ENCODE measurements around the gene PDE8A.

The PDE8A gene

DNA sequence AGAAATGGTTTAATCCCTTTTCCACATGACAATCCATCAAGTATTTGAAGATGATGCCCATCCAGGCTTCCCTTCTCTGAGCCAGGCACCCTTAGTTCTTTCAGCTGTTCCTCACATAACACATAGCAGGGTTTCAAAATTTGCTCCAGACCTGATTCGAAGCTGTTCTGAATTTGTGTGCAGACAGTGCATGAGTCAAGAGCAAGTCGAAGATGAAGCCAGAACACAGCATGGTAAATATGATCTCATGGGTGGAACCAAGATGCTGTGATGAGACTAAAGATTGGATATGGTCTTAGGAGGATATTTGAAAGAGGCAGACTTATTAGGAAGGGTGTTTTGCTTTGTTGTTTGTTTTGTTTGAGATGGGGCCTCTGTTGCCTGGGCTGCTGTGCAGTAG lies 32.6 kb upstream of the PDE8A start:
- Histone ChIP-seq H3K27me3 (ENCODE audit: control insufficient read depth, insufficient read depth, low read length) (no peaks in the 10 kb centered on the region), H3K4me1 (ENCODE audit: control insufficient read depth, insufficient read depth, low read length) (no peaks in the 10 kb centered on the region), H3K4me3 (ENCODE audit: low read length) (no peak overlapping the region), H3K36me3 (ENCODE audit: control insufficient read depth, insufficient read depth, low read length) (no peaks in the 10 kb centered on the region), H3K9ac (ENCODE audit: low read length) (no peak overlapping the region), H3K9me3 (ENCODE audit: control insufficient read depth, low read length) (no peaks in the 10 kb centered on the region)

DNA sequence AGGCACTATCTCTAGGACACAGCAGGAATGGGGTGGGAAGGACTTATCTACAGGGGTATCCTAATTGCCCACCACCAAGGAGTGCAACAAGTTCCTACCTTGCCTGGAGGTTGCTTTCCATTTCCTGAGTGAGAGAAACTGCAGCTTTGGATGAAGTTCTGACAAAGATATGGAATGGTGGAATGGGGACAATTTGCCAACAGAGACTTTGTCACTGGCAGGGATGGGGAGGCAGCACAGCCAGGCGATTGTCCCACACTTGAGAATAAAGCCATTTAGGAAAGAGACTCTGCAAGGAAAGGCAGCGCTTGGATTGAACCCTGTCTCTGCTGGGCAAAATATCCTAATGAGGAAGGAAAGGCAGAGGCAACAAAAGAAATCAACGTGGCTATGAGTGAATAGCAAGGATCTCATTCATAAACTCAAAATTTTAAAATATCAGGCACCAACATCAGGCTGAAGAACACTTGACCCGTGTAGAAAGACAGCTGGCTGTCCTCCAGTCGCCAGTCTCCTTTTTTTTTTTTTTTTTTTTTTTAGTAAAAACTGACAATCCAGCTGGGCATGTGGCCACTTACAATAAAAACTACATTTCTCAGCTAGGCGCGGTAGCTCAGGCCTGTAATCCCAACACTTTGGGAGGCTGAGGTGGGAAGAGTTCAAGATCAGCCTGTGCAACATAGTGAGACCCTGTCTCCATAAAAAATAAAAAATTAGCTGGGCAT lies 31.6 kb upstream of the PDE8A start:
- Histone ChIP-seq H3K9ac (ENCODE audit: low read length) (no peak overlapping the region), H3K27me3 (ENCODE audit: control insufficient read depth, insufficient read depth, low read length) (no peaks in the 10 kb centered on the region), H3K9me3 (ENCODE audit: control insufficient read depth, low read length) (no peaks in the 10 kb centered on the region), H3K36me3 (ENCODE audit: control insufficient read depth, insufficient read depth, low read length) (no peaks in the 10 kb centered on the region), H3K4me3 (ENCODE audit: low read length) (no peak overlapping the region), H3K4me1 (ENCODE audit: control insufficient read depth, insufficient read depth, low read length) (no peaks in the 10 kb centered on the region)

DNA sequence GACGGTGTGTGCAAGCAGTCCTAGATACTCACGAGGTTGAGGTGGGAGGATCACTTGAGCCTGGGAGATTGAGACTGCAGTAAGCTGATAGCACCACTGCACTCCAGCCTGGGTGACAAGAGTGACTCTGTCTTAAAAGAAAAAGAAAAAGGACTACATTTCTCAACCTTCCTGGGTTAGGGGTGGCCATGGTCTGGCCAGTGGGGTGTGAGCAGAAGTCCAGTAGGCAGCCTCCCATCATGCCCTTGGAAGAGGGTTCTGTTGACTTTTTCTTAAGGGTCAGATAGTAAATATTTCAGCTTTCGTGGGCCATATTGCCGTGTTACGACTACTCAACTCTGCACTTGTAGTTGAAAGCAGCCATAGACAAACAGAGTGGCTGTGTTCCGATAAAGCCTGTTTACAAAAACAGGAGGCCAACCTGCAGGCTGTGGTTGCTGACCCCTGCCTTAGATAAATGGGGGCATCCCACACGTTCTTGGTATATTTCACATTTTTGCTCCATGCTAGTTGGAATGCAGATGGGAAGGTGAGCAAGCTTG lies 31.0 kb upstream of the PDE8A start:
- H3K9ac ChIP-seq (ENCODE audit: low read length) = no peak overlapping the region
- no peaks in the 10 kb centered on the region for H3K36me3 ChIP-seq (ENCODE audit: control insufficient read depth, insufficient read depth, low read length)
- H3K4me3 ChIP-seq (ENCODE audit: low read length) = no peak overlapping the region
- no peaks in the 10 kb centered on the region for H3K9me3 ChIP-seq (ENCODE audit: control insufficient read depth, low read length)
- H3K27me3 ChIP-seq (ENCODE audit: control insufficient read depth, insufficient read depth, low read length) = no peaks in the 10 kb centered on the region
- no peaks in the 10 kb centered on the region for H3K4me1 ChIP-seq (ENCODE audit: control insufficient read depth, insufficient read depth, low read length)

DNA sequence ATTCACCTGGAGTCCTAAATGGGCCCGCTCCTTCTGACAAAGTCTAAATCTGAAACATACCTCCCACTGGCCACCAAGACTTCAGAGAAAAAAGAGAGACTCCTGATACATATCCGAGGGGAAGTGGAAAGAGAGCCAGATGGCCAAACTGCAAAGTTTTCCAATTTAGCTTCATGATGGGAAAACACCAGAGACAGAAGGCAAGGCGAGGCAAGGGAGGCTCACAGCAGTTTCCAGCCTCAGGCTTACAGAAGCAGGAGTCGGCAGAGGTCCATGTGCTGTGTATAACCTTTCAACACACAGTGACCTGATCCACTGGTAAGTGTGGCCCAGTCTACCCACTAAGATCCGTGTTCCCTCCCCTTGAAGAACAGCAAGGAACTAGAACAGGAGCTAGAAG lies 29.9 kb upstream of the PDE8A start:
- Histone ChIP-seq H3K4me3 (ENCODE audit: low read length) (no peak overlapping the region), H3K9me3 (ENCODE audit: control insufficient read depth, low read length) (no peaks in the 10 kb centered on the region), H3K27me3 (ENCODE audit: control insufficient read depth, insufficient read depth, low read length) (no peaks in the 10 kb centered on the region), H3K9ac (ENCODE audit: low read length) (no peak overlapping the region), H3K4me1 (ENCODE audit: control insufficient read depth, insufficient read depth, low read length) (no peaks in the 10 kb centered on the region), H3K36me3 (ENCODE audit: control insufficient read depth, insufficient read depth, low read length) (no peaks in the 10 kb centered on the region)

DNA sequence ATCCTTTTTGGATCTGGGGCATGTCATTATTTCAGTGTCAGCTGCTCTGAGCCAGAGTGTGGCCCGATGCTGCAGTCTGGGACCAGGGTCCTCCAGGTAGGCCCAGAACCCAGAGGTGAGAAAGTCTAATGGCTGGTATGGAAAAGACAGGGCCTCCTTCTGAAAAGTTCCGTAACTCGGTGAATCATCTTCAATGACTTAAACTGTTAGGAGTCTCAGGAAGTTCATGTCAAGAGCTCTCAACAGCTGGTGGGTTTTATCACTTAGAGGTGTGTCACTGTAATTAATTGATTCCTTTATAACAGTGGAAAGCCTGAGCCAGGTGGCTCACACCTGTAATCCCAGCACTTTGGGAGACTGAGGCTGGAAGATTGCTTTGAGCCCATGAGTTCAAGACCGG lies 28.5 kb upstream of the PDE8A start:
- Histone ChIP-seq H3K4me3 (ENCODE audit: low read length) (no peak overlapping the region), H3K9ac (ENCODE audit: low read length) (no peak overlapping the region), H3K4me1 (ENCODE audit: control insufficient read depth, insufficient read depth, low read length) (no peaks in the 10 kb centered on the region), H3K27me3 (ENCODE audit: control insufficient read depth, insufficient read depth, low read length) (no peaks in the 10 kb centered on the region), H3K9me3 (ENCODE audit: control insufficient read depth, low read length) (no peaks in the 10 kb centered on the region), H3K36me3 (ENCODE audit: control insufficient read depth, insufficient read depth, low read length) (no peaks in the 10 kb centered on the region)

DNA sequence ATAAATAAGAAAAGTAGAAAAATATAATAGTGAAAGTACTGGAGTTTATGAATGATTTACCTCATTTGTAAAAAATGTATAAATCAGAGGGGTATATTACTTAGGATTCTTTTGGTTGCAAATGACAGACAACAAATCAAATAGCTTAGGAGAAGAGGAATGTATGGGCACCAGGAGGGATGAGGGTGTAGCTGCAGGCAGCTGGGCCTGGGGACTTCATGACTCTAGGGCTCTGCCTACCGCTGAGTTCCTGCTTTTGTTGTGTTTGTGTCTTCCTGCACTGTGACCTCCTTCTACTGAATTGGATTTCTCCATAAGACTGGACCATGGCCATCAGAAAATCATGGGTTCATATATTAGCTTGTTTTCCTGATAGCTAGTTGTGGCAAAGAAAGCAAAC lies 27.9 kb upstream of the PDE8A start:
- no peak overlapping the region for H3K9ac ChIP-seq (ENCODE audit: low read length)

DNA sequence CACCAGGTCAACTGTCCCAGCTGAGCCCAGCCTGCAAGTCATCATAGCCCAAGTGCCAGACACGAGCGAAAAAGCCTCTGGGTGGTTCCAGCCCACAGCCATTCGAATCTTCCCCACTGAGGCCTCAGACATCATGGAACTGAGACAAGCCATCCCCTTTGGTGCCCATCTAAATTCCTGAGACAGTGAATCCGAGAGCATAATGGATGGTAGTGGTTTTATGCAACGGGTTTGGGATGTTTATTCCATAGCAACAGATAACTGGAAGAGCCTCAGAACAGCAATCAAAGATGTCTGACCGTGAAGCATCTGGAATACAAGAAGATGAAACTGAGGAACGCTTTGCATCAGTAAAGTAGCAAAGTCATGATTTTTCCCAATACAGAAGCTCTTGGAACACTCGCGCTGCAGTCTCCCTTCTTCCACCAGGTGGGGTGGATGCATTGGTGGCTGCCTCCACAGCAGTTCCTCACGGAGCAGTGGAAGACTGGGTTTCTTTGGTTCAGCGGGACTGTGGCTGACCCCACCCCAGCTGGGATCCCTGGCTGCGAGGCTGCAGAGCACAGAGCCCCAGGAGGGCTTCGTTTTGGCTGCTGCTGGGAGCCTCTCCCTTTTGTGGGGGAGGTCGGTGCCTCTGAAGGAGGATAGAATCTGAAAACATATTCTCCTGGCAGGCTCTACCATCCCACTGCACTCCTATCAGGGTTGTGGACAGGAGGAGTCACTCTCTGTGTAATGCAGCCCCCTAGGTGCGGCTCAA lies 26.4 kb upstream of the PDE8A start:
- H3K36me3 ChIP-seq (ENCODE audit: control insufficient read depth, insufficient read depth, low read length) = no peaks in the 10 kb centered on the region
- H3K27me3 ChIP-seq (ENCODE audit: control insufficient read depth, insufficient read depth, low read length) = no peaks in the 10 kb centered on the region
- H3K9ac ChIP-seq (ENCODE audit: low read length) = no peak overlapping the region
- H3K9me3 ChIP-seq (ENCODE audit: control insufficient read depth, low read length) = no peaks in the 10 kb centered on the region
- no peak overlapping the region for H3K4me3 ChIP-seq (ENCODE audit: low read length)
- peaks cover under 1% of the 10 kb centered on the region for H3K4me1 ChIP-seq (ENCODE audit: control insufficient read depth, insufficient read depth, low read length)

More for the DNA sequence above, 27.9 kb upstream of the PDE8A start:
- no peaks in the 10 kb centered on the region for H3K27me3 ChIP-seq (ENCODE audit: control insufficient read depth, insufficient read depth, low read length)
- no peak overlapping the region for H3K4me3 ChIP-seq (ENCODE audit: low read length)
- H3K36me3 ChIP-seq (ENCODE audit: control insufficient read depth, insufficient read depth, low read length) = no peaks in the 10 kb centered on the region
- no peaks in the 10 kb centered on the region for H3K4me1 ChIP-seq (ENCODE audit: control insufficient read depth, insufficient read depth, low read length)
- H3K9me3 ChIP-seq (ENCODE audit: control insufficient read depth, low read length) = no peaks in the 10 kb centered on the region

DNA sequence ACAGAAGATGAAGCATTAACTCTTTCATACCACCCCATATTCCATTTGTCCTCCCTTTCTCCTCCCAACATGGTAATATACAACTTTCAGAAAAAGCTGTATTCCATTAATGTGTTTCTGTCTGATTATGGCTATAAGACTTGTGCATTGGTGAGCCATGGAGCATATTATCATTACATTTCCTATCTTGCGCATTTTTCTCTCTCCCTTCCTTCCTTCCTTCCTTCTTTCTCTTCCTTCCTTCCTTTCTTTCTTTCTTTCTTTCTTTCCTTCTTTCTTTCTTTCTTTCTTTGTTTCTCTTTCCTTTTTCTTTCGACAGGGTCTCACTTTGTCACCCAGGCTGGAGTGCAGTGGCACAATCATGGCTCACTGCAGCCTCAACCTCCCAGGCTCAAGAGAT lies 25.5 kb upstream of the PDE8A start:
- no peaks in the 10 kb centered on the region for H3K27me3 ChIP-seq (ENCODE audit: control insufficient read depth, insufficient read depth, low read length)
- no peaks in the 10 kb centered on the region for H3K36me3 ChIP-seq (ENCODE audit: control insufficient read depth, insufficient read depth, low read length)
- peaks cover 7% of the 10 kb centered on the region for H3K4me1 ChIP-seq (ENCODE audit: control insufficient read depth, insufficient read depth, low read length)
- H3K9me3 ChIP-seq (ENCODE audit: control insufficient read depth, low read length) = no peaks in the 10 kb centered on the region
- no peak overlapping the region for H3K4me3 ChIP-seq (ENCODE audit: low read length)
- H3K9ac ChIP-seq (ENCODE audit: low read length) = no peak overlapping the region

DNA sequence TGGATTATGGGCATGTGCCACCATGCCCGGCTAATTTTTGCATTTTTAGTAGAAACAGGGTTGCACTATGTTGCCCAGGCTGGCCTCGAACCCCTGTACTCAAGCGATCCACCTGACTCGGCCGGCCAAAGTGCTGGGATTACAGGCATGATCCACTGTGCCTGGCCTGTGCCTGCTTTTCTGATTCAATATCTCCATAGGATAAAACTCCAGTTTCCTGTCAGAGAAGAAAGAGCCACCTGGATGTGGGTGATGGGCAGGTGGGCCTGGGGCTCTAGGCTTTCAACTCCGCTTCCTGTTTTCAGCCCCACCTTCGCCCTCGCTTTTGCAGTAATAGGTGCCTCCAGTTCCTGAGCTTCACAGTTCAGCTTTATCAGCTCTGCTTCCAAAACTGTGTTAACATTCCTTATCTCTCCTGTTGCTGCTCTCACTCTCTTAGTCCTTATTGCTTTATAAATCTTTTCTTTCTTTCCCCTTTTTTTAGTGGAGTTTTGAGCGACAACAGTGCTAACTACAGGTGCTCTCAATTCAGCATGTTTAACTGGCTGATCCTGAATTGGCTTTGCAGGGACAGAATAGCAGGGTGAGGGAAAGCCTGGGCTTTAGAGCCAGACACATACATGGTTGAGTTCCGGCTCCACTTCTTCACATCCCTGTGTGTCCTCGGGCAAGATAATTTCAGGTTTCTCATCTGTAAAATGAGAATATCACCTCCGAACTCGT lies 21.1 kb upstream of the PDE8A start:
- Histone ChIP-seq H3K9ac (ENCODE audit: low read length) (no peak overlapping the region), H3K36me3 (ENCODE audit: control insufficient read depth, insufficient read depth, low read length) (no peaks in the 10 kb centered on the region), H3K4me1 (ENCODE audit: control insufficient read depth, insufficient read depth, low read length) (peaks cover 7% of the 10 kb centered on the region), H3K4me3 (ENCODE audit: low read length) (no peak overlapping the region), H3K27me3 (ENCODE audit: control insufficient read depth, insufficient read depth, low read length) (no peaks in the 10 kb centered on the region), H3K9me3 (ENCODE audit: control insufficient read depth, low read length) (peaks cover 7% of the 10 kb centered on the region)

DNA sequence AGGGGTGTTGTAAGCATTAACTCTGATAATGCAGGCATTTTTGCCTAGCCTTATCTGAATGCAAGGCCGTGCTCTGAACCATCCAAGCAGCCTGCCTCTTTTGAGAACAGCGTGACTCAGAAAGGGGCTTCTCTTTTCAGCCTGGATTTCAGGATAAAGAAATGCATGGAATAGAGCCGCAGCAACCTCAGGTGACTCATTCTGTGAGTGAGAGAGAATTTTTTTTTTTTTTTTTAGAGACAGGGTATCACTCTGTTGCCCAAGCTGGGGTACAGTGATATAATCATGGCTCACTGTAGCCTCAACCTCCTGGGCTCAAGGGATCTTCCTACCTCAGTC lies 20.6 kb upstream of the PDE8A start:
- Histone ChIP-seq H3K4me3 (ENCODE audit: low read length) (no peak overlapping the region), H3K9ac (ENCODE audit: low read length) (no peak overlapping the region), H3K4me1 (ENCODE audit: control insufficient read depth, insufficient read depth, low read length) (peaks cover 7% of the 10 kb centered on the region), H3K9me3 (ENCODE audit: control insufficient read depth, low read length) (peaks cover 7% of the 10 kb centered on the region), H3K27me3 (ENCODE audit: control insufficient read depth, insufficient read depth, low read length) (no peaks in the 10 kb centered on the region), H3K36me3 (ENCODE audit: control insufficient read depth, insufficient read depth, low read length) (no peaks in the 10 kb centered on the region)

DNA sequence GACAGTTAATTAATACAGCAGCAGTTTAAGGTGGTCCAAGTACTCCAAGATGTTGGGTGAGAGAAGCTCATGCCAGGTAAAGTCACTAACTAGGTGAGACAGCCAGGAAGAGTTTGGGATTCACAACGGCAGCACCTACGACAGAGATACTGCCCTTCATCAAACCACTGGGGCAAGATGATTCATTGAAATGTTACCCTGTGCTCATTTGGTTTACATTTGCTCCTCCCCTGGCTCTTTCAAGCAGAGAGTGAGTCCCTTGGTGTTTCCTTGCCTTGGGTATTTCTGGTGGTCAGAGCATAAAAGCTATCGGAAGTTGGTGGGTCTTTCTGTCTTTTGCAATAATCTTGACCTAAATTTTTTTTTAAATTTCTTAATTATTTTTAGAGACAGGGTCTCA lies 19.9 kb upstream of the PDE8A start:
- Histone ChIP-seq H3K4me3 (ENCODE audit: low read length) (no peak overlapping the region), H3K4me1 (ENCODE audit: control insufficient read depth, insufficient read depth, low read length) (peaks cover 7% of the 10 kb centered on the region), H3K9me3 (ENCODE audit: control insufficient read depth, low read length) (peaks cover 7% of the 10 kb centered on the region), H3K36me3 (ENCODE audit: control insufficient read depth, insufficient read depth, low read length) (no peaks in the 10 kb centered on the region), H3K27me3 (ENCODE audit: control insufficient read depth, insufficient read depth, low read length) (no peaks in the 10 kb centered on the region), H3K9ac (ENCODE audit: low read length) (no peak overlapping the region)

DNA sequence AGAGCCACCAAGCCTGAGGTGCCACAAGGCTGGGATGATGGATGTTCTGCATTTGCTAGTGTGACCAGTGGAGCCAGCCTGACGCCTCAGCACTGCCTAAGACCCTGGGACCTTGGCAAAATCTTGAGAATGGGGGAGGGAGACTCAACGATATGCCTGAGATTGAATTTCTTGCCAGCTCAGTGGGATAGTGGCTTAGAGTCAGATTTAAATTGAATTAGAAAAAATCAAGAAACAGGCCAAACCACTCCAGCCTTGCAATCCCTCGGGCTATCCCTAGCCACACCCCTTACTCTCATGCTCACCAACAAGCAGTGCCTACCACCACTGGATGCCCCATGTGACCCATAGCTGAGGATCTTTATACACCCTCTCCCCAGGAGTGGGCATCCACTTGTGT lies 18.7 kb upstream of the PDE8A start:
- Histone ChIP-seq H3K27me3 (ENCODE audit: control insufficient read depth, insufficient read depth, low read length) (no peaks in the 10 kb centered on the region), H3K9ac (ENCODE audit: low read length) (no peak overlapping the region), H3K9me3 (ENCODE audit: control insufficient read depth, low read length) (peaks cover 7% of the 10 kb centered on the region), H3K36me3 (ENCODE audit: control insufficient read depth, insufficient read depth, low read length) (no peaks in the 10 kb centered on the region), H3K4me1 (ENCODE audit: control insufficient read depth, insufficient read depth, low read length) (peaks cover 7% of the 10 kb centered on the region), H3K4me3 (ENCODE audit: low read length) (no peak overlapping the region)
